ENCODE results near the gene CADPS2.

CADPS2 gene

DNA sequence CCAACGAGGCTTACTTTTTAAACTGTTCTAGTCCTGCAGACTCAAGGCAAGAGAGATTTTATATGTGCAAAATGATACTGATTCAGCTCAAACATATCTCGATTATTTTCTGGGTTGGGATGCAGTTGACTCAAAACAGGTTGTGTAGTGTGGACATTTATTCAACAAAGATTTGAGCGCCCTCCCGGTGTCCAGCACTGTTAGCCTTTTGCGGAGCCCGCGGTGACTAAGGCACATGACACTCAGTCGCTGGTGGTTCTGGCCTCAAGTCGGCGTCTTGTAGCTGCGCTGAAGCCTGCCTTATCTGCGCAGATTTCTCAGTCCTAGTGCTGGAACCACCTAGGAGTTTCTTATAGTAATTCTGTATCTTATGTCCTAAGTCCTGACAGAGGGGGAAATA is 938 bp upstream of the CADPS2 start:
- H3K27ac ChIP-seq (ENCODE audit: low read depth, low read length) = no peak overlapping the region
- peak overlapping the region; percentile 84 for H3K4me3 ChIP-seq (ENCODE audit: low read length)
- WGBS = 4% methylated on average over 12 of the region's 12 CpGs

DNA sequence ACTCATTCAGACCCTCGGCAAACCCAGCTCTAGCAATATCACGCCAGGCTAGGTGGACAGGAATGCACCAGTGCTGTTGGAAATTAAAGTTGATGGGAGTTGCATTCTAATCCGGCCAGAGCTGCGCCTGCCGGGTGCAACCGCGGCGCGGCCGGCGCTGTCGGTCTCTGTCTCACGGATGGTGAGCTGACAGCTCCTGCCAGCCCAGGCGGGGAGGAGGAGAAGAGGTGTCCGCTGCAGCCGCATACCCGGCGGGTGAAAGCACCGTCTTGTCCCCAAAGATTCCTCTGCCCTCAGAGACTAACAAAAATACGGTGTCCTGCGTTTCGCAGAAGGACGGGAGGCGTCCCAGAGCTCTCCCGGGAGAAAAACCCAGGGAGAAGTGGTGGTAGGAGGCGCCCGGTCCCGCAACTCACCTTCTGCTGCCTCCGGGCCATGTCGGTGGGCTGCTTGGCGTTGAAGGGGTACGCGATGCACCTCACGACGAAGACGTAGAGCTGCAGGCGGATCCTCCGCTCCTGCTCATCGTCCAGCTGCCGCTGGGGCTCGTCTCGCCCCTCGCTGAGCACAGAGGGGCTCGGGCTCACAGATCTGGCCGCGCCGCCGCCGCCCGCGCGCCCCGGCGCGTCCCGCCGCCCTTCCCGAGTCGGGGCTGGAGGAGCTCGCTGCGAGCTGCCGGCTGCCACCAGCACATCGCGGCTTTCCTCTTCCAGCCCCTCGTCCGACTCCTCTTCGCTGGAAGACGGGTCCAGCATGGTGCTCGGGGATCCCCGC is 490 bp downstream of the CADPS2 start:
- Histone ChIP-seq H3K4me1 (ENCODE audit: insufficient read depth, low read length) (peaks cover 27% of the 10 kb centered on the region), H3K9me3 (ENCODE audit: insufficient read depth, low read depth, low read length) (no peaks in the 10 kb centered on the region), H3K36me3 (ENCODE audit: insufficient read depth, low read length) (no peaks in the 10 kb centered on the region), H3K27me3 (ENCODE audit: insufficient read depth, low read length) (peaks cover 49% of the 10 kb centered on the region), H3K9ac (ENCODE audit: low read depth, low read length) (peak overlapping the region; percentile 80), H3K27ac (ENCODE audit: low read depth, low read length) (peak overlapping the region; percentile 41; the same call in 1 of the 2 replicates), H3K4me3 (ENCODE audit: low read length) (peak overlapping the region; percentile 84)
- WGBS = 1% methylated on average over 70 of the region's 70 CpGs

More for the DNA sequence above, 938 bp upstream of the CADPS2 start:
- peaks cover 49% of the 10 kb centered on the region for H3K27me3 ChIP-seq (ENCODE audit: insufficient read depth, low read length)
- H3K9me3 ChIP-seq (ENCODE audit: insufficient read depth, low read depth, low read length) = no peaks in the 10 kb centered on the region
- H3K36me3 ChIP-seq (ENCODE audit: insufficient read depth, low read length) = no peaks in the 10 kb centered on the region
- peaks cover 27% of the 10 kb centered on the region for H3K4me1 ChIP-seq (ENCODE audit: insufficient read depth, low read length)
- peak overlapping the region; percentile 80; the same call in 1 of the 2 replicates for H3K9ac ChIP-seq (ENCODE audit: low read depth, low read length)

DNA sequence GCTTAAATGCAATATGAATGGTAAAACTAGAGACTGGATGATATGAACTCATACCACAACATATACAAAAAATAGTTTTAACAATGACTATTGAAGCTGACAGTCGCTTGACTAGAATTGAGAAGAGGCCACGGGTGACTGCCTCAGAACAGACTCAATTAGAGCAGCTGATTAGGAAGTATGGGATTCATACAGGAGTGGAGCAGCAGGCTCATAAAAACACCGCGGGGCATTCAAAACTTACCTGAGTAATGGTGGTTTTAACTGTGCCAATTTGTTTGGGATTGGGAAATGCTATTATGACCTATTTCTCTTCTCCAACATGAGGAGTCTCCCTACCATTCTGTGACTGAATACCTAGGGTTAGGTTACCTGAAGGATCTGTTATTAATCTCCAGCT is 2.1 kb downstream of the CADPS2 start:
- peaks cover 46% of the 10 kb centered on the region for H3K27me3 ChIP-seq (ENCODE audit: insufficient read depth, low read length)
- no peaks in the 10 kb centered on the region for H3K9me3 ChIP-seq (ENCODE audit: insufficient read depth, low read depth, low read length)
- no peaks in the 10 kb centered on the region for H3K36me3 ChIP-seq (ENCODE audit: insufficient read depth, low read length)
- peaks cover 27% of the 10 kb centered on the region for H3K4me1 ChIP-seq (ENCODE audit: insufficient read depth, low read length)
- no peak overlapping the region for H3K4me3 ChIP-seq (ENCODE audit: low read length)
- H3K27ac ChIP-seq (ENCODE audit: low read depth, low read length) = no peak overlapping the region
- H3K9ac ChIP-seq (ENCODE audit: low read depth, low read length) = no peak overlapping the region
- WGBS = 91% methylated on average over 4 of the region's 4 CpGs

DNA sequence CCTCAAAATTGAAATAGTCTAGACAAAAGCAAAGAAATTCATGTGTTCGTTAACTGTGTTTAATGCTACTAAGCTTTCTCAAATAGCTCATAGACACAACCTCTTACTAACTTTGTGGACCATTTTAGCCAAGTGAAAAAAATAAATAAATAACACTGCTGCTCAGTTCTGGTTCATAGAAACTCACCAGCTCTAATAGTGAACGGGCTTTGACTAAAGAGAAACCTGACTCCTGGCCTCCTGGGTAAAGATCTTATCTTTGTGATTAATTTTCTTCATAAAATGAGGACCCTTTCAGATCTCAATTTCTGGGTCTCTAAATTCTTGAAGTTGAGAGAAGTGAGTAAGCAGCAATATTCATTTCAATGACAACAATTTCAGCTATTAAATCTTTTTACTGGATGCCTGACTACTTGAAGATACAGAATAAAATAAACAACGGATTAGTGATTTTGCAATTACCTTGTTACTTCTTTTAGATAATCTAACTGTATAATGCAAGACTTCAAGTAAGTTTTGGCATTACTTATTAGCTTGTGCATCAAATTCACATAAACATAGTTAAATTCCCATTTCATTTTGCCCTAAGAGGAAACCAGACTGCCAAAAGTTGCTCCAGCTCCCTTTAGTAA is 3.1 kb downstream of the CADPS2 start:
- Histone ChIP-seq H3K9ac (ENCODE audit: low read depth, low read length) (no peak overlapping the region), H3K9me3 (ENCODE audit: insufficient read depth, low read depth, low read length) (no peaks in the 10 kb centered on the region), H3K36me3 (ENCODE audit: insufficient read depth, low read length) (no peaks in the 10 kb centered on the region), H3K27ac (ENCODE audit: low read depth, low read length) (no peak overlapping the region), H3K4me1 (ENCODE audit: insufficient read depth, low read length) (peaks cover 27% of the 10 kb centered on the region), H3K27me3 (ENCODE audit: insufficient read depth, low read length) (peaks cover 37% of the 10 kb centered on the region), H3K4me3 (ENCODE audit: low read length) (no peak overlapping the region)
- WGBS = 93% methylated on average over 2 of the region's 3 CpGs

DNA sequence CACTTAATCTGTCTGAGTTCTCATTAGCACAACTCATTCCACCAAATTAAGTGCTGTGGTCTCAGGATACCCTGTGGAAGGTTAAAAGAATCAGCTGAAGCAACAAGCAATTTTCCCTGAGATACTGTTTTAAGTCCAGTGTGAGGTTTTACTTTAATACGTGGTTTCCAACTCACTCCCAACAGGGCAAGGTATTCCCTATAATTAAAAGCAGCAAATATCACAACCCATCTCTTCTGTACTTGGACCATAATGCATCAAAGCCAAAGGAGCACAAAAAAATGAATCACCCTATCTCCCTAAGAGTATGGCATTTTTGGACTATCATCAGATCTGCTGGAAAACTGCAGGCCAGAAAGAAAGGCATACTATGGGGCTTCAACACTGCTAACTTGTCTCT is 4.9 kb downstream of the CADPS2 start:
- Histone ChIP-seq H3K4me1 (ENCODE audit: insufficient read depth, low read length) (peaks cover 24% of the 10 kb centered on the region), H3K27me3 (ENCODE audit: insufficient read depth, low read length) (peaks cover 20% of the 10 kb centered on the region), H3K9me3 (ENCODE audit: insufficient read depth, low read depth, low read length) (no peaks in the 10 kb centered on the region), H3K27ac (ENCODE audit: low read depth, low read length) (no peak overlapping the region), H3K9ac (ENCODE audit: low read depth, low read length) (no peak overlapping the region), H3K4me3 (ENCODE audit: low read length) (no peak overlapping the region), H3K36me3 (ENCODE audit: insufficient read depth, low read length) (no peaks in the 10 kb centered on the region)
- 95% methylated on average over 1 of the region's 1 CpG for WGBS

DNA sequence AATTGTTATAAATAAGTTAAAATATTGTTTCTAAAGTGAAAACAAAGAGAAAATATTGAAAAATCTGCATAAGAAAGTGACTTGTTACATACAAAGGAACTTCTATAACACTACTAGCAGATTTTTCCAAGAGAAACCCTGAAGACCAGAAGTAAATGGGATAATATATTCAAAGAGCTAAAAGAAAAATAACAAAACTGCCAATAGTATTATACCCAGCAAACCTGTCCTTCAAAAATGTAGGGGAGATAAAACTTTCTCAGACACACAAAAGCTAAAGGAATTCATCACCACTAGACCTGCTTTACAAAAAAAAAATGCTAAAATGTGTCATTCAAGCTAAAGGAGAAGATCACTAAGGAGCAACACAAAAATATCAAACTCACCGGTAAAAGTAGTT is 17.0 kb downstream of the CADPS2 start:
- no peak overlapping the region for H3K27ac ChIP-seq (ENCODE audit: low read depth, low read length)
- H3K9me3 ChIP-seq (ENCODE audit: insufficient read depth, low read depth, low read length) = peaks cover 24% of the 10 kb centered on the region
- H3K36me3 ChIP-seq (ENCODE audit: insufficient read depth, low read length) = no peaks in the 10 kb centered on the region
- H3K9ac ChIP-seq (ENCODE audit: low read depth, low read length) = no peak overlapping the region
- no peak overlapping the region for H3K4me3 ChIP-seq (ENCODE audit: low read length)
- no CpG with 5 or more reads among the region's 1 CpG for WGBS
- no peaks in the 10 kb centered on the region for H3K27me3 ChIP-seq (ENCODE audit: insufficient read depth, low read length)
- H3K4me1 ChIP-seq (ENCODE audit: insufficient read depth, low read length) = no peaks in the 10 kb centered on the region

DNA sequence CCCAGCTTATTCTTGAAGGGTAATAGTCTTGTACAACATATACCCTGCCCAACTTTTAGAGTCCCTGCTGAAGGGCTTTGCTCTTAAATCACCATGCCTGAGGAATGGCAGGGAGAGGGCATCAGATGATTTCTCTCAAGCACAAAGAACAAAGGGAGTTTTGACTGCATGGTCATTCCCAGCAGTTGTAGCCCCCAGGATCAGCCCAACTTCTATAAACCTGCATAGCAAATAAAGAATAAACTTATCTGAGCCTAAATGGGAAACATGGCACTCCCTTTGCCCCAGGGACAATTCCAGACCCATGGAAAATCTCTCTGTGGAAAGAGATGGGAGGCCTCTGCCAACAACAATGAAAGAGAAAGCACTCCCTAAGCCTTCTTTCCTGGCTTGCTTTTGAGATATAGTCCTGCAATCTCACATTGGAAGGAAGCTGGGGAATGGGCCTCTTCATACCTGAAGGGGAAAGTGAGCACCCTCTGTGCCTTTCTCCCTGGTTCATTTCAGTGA is 18.7 kb downstream of the CADPS2 start:
- no peaks in the 10 kb centered on the region for H3K4me1 ChIP-seq (ENCODE audit: insufficient read depth, low read length)
- H3K36me3 ChIP-seq (ENCODE audit: insufficient read depth, low read length) = no peaks in the 10 kb centered on the region
- no peak overlapping the region for H3K4me3 ChIP-seq (ENCODE audit: low read length)
- H3K27ac ChIP-seq (ENCODE audit: low read depth, low read length) = no peak overlapping the region
- H3K27me3 ChIP-seq (ENCODE audit: insufficient read depth, low read length) = no peaks in the 10 kb centered on the region
- H3K9ac ChIP-seq (ENCODE audit: low read depth, low read length) = no peak overlapping the region
- H3K9me3 ChIP-seq (ENCODE audit: insufficient read depth, low read depth, low read length) = peaks cover 24% of the 10 kb centered on the region

DNA sequence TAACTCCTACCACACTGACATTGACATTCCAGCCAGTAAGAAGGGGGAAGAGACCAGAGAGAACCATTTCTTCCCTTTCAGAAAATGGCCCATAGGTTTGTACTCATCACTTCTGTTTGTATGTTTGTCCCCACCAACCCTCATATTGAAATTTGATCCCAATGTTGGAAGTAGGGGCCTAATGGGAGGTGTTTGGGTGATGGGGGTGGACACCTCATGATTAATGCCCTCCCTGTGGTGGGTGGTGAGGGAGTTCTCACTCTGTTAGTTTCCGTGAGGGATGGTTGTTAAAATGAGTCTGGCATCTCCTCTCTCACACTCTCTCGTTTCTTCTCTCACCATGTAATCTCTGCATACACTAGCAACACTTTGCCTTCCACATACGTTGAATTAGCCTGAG is 21.4 kb downstream of the CADPS2 start:
- no peak overlapping the region for H3K9ac ChIP-seq (ENCODE audit: low read depth, low read length)
- H3K36me3 ChIP-seq (ENCODE audit: insufficient read depth, low read length) = no peaks in the 10 kb centered on the region
- no peak overlapping the region for H3K4me3 ChIP-seq (ENCODE audit: low read length)
- WGBS = 96% methylated on average over 2 of the region's 3 CpGs
- no peaks in the 10 kb centered on the region for H3K27me3 ChIP-seq (ENCODE audit: insufficient read depth, low read length)
- no peaks in the 10 kb centered on the region for H3K4me1 ChIP-seq (ENCODE audit: insufficient read depth, low read length)
- no peak overlapping the region for H3K27ac ChIP-seq (ENCODE audit: low read depth, low read length)
- peaks cover 17% of the 10 kb centered on the region for H3K9me3 ChIP-seq (ENCODE audit: insufficient read depth, low read depth, low read length)

DNA sequence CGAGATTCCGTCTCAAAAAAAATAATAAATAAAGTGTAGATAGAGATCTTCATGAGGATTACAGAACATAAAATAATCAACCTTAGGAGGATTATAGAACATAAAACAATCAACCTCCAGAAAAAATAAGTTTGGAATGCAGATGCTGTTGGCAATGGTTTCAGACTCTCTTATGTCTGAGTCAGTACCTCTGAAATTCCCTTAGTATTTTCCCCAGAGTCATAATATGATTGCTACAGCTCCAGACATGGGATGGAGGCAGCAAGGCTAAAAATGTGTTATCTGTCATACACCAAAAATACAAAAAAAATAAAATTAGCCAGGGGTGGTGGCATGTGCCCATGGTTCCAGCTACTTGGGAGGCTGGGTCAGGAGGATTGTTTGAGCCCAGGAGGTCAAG is 22.2 kb downstream of the CADPS2 start:
- Histone ChIP-seq H3K9ac (ENCODE audit: low read depth, low read length) (no peak overlapping the region), H3K4me1 (ENCODE audit: insufficient read depth, low read length) (no peaks in the 10 kb centered on the region), H3K27me3 (ENCODE audit: insufficient read depth, low read length) (no peaks in the 10 kb centered on the region), H3K9me3 (ENCODE audit: insufficient read depth, low read depth, low read length) (peaks cover 9% of the 10 kb centered on the region), H3K36me3 (ENCODE audit: insufficient read depth, low read length) (no peaks in the 10 kb centered on the region), H3K4me3 (ENCODE audit: low read length) (no peak overlapping the region), H3K27ac (ENCODE audit: low read depth, low read length) (no peak overlapping the region)
- WGBS = no CpG with 5 or more reads among the region's 2 CpGs

DNA sequence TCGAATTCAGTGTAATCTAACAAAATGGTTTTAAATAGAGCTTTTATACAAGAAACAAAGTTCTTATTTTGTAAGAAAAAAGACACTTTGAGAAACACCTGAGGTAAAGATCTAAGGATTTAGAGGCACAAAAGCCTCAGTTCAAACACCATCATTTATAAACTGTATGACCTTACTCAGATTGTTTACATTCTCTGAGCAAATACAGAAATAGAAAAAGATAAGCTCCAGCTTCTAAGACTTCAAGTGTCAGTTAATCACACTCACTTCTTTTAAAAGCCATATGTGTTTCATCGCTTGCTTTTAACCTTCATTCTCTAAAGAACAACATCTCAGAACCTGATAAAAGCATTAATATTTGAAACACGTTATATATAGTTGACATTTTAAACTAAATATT is 27.9 kb downstream of the CADPS2 start:
- 84% methylated on average over 2 of the region's 3 CpGs for WGBS
- H3K4me3 ChIP-seq (ENCODE audit: low read length) = no peak overlapping the region
- no peak overlapping the region for H3K9ac ChIP-seq (ENCODE audit: low read depth, low read length)

DNA sequence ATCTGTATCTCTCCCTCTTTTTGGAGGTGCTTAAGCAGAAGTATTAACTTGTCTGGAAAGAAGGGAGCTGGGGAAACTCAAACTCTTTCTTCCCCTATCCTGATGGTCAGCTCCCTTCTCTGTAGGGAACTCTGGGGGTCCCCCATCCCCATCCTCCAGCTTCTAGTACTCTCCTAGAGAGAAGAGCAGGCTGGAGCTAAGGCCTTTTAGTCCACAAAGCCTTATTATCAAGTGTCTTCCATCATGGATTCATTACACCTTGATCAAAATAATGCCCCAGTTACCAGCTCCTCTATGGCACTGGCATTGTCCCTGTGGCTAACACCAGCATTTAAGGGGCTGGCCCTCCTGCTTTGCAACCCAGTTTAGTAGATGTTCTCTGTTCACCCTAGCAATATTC is 35.7 kb downstream of the CADPS2 start:
- H3K27ac ChIP-seq (ENCODE audit: low read depth, low read length) = no peak overlapping the region
- H3K27me3 ChIP-seq (ENCODE audit: insufficient read depth, low read length) = no peaks in the 10 kb centered on the region
- H3K9ac ChIP-seq (ENCODE audit: low read depth, low read length) = no peak overlapping the region
- no peak overlapping the region for H3K4me3 ChIP-seq (ENCODE audit: low read length)
- H3K36me3 ChIP-seq (ENCODE audit: insufficient read depth, low read length) = no peaks in the 10 kb centered on the region
- no peaks in the 10 kb centered on the region for H3K9me3 ChIP-seq (ENCODE audit: insufficient read depth, low read depth, low read length)
- H3K4me1 ChIP-seq (ENCODE audit: insufficient read depth, low read length) = peaks cover 13% of the 10 kb centered on the region

More for the DNA sequence above, 27.9 kb downstream of the CADPS2 start:
- H3K9me3 ChIP-seq (ENCODE audit: insufficient read depth, low read depth, low read length) = no peaks in the 10 kb centered on the region
- H3K27me3 ChIP-seq (ENCODE audit: insufficient read depth, low read length) = no peaks in the 10 kb centered on the region
- peaks cover 6% of the 10 kb centered on the region for H3K4me1 ChIP-seq (ENCODE audit: insufficient read depth, low read length)
- no peak overlapping the region for H3K27ac ChIP-seq (ENCODE audit: low read depth, low read length)
- no peaks in the 10 kb centered on the region for H3K36me3 ChIP-seq (ENCODE audit: insufficient read depth, low read length)

Data from HUES64 (cell line).